Fibroblast of skin of left biceps (primary cell): Measurements from ENCODE around the gene AKR1A1.
"Not testable (repeated sequence)": the region's sequence is repeated elsewhere in the genome, so short reads cannot be mapped to it uniquely, and the experiment has no call there.

Experiments used
- DNase-seq, 2 experiments: peaks; one replicate each; pipeline ENCODE4 v3.0.0-alpha.2; 2013; ENCODE audit warnings: low read depth in 2 of 2

The AKR1A1 gene

GRCh38 chr1:45523516-45523915, 27.1 kb upstream of the AKR1A1 start:
- not testable (repeated sequence) for DNase-seq

GRCh38 chr1:45523975-45524374, 26.7 kb upstream of the AKR1A1 start:
- not testable (repeated sequence) for DNase-seq

GRCh38 chr1:45526135-45526644, 24.4 kb upstream of the AKR1A1 start:
- no peak for DNase-seq

- DNase-seq = no peak
Measured at GRCh38 chr1:45530632-45531135, 19.9 kb upstream of the AKR1A1 start.

- DNase-seq = no peak
Measured at GRCh38 chr1:45531873-45532272, 18.8 kb upstream of the AKR1A1 start.

- DNase-seq = no peak
Measured at GRCh38 chr1:45535988-45536766, 14.4 kb upstream of the AKR1A1 start.

GRCh38 chr1:45536886-45537285, 13.7 kb upstream of the AKR1A1 start:
- DNase-seq = no peak

- no peak for DNase-seq
Measured at GRCh38 chr1:45541193-45541592, 9.4 kb upstream of the AKR1A1 start.

GRCh38 chr1:45542591-45542990, 8.0 kb upstream of the AKR1A1 start:
- DNase-seq = no peak

GRCh38 chr1:45543581-45544417, 6.8 kb upstream of the AKR1A1 start:
- no peak for DNase-seq

GRCh38 chr1:45544530-45544929, 6.1 kb upstream of the AKR1A1 start:
- no peak for DNase-seq

GRCh38 chr1:45545019-45545493, 5.6 kb upstream of the AKR1A1 start:
- DNase-seq = no peak

GRCh38 chr1:45545553-45546310, 4.9 kb upstream of the AKR1A1 start:
- no peak for DNase-seq

- no peak for DNase-seq
Measured at GRCh38 chr1:45551684-45552083, 1.1 kb downstream of the AKR1A1 start.

GRCh38 chr1:45552331-45552730, 1.7 kb downstream of the AKR1A1 start:
- DNase-seq = no peak

- DNase-seq = no peak
Measured at GRCh38 chr1:45554198-45554597, 3.6 kb downstream of the AKR1A1 start.

- no peak for DNase-seq
Measured at GRCh38 chr1:45557422-45557944, 6.9 kb downstream of the AKR1A1 start.

GRCh38 chr1:45563843-45564242, 13.2 kb downstream of the AKR1A1 start:
- DNase-seq = no peak

- DNase-seq = no peak
Measured at GRCh38 chr1:45566722-45567121, 16.1 kb downstream of the AKR1A1 start.

- DNase-seq = no peak
Measured at GRCh38 chr1:45567911-45568310, 17.3 kb downstream of the AKR1A1 start.

- DNase-seq = no peak
Measured at GRCh38 chr1:45568421-45568820, 17.8 kb downstream of the AKR1A1 start.
